Lower leg skin (tissue), 3 donors: ENCODE data around the gene SYTL2.

Experiments
- CTCF ChIP-seq, 3 donors: fragments of 450-650 bp; IDR thresholded peaks; one replicate each; pipeline ENCODE4 v1.5.1; 2016; ENCODE audit warnings: antibody characterized with exemption in 3 of 3, mild to moderate bottlenecking in 3 of 3, moderate library complexity in 2 of 3
- POLR2A ChIP-seq, 2 donors: fragments of 450-650 bp; IDR thresholded peaks; one replicate each; pipeline ENCODE4 v1.6.1; 2016 to 2017; ENCODE audit warnings: antibody characterized with exemption in 2 of 2, mild to moderate bottlenecking in 1 of 2, moderate library complexity in 1 of 2

GRCh38 chr11:85798361-85798760, 12.6 kb downstream of the SYTL2 start:
- no peak for TF ChIP-seq CTCF (IDR thresholded peaks at IDR 0.05)
- TF ChIP-seq POLR2A (IDR thresholded peaks at IDR 0.05): no peak
